Fibroblast of peridontal ligament (primary cell): ENCODE results near the gene SMCO1.
"Not testable (repeated sequence)": the region's sequence is repeated elsewhere in the genome, so short reads cannot be mapped to it uniquely, and the experiment has no call there.

ENCODE experiments used
- DNase-seq: peaks from one replicate; pipeline ENCODE4 v3.0.0-alpha.2; 2010; ENCODE audit errors: extremely low read depth

The SMCO1 gene

DNA sequence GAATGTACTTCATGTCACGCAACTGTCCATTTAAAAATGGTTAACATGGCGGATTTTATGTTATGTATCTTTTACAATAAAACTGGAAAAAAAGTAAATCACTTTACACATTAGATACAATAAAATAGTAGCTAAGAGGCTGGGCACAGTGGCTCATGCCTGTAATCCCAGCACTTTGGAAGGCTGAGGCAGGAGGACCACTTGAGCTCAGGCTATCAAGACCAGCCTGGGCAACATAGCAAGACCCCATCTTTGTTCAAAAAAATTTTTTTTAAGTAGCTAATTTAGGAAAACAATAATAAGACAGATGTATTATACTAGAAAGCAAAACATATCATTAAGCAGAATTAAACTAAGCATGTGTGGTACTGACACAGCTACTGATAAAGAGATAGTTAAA is 23.1 kb downstream of the SMCO1 start:
- DNase-seq: no peak

GRCh38 chr3:196489747-196490146 is 25.4 kb downstream of the SMCO1 start:
- no peak for DNase-seq

DNA sequence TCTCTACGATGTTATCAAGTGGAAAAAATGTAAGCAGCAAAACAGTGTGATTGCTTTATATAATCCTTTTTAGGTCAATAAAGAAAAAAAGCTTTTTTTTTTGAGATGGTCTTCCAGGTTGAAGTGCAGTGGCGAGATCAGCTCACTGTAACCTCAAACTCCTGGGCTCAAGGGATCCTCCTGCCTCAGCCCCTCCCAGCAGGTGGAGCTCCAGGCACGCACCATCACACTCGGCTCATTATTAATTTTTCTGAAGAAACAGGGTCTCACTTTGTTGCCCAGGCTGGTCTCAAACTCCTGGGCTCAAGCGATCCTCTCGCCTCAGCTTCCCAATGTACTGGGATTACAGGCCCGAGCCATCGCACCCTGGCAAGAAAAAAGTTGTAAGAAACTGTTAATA is 28.9 kb downstream of the SMCO1 start:
- DNase-seq: no peak

GRCh38 chr3:196477678-196478077 is 37.5 kb downstream of the SMCO1 start:
- DNase-seq: no peak

DNA sequence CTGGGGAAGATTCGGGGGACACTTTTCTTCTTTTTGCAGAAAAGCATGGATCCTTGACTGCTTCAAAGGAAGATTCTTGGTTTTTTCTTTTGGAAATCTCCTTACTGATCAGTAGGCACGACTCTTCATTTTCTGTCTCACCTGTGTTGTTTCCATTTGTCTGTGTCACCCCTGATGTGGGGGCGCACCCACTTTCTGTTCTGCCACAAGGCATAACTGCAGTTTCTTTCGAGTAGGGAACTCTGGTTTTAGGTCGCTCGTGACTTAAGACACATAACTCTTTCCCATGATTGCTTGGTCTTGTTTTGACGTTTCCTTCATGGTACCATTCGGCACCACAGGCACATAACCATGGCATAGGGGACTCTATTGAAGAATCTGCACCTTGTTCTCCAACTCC is 42.9 kb downstream of the SMCO1 start:
- DNase-seq: no peak

GRCh38 chr3:196471551-196471950 is 43.6 kb downstream of the SMCO1 start:
- no peak for DNase-seq

GRCh38 chr3:196470182-196470581 is 45.0 kb downstream of the SMCO1 start:
- DNase-seq: not testable (repeated sequence)

GRCh38 chr3:196463804-196464203 is 51.3 kb downstream of the SMCO1 start:
- DNase-seq: no peak

- no peak for DNase-seq
Observed at GRCh38 chr3:196463478-196463756, 51.7 kb downstream of the SMCO1 start.

- DNase-seq: not testable (repeated sequence)
Observed at GRCh38 chr3:196462680-196463477, 52.3 kb downstream of the SMCO1 start.

DNA sequence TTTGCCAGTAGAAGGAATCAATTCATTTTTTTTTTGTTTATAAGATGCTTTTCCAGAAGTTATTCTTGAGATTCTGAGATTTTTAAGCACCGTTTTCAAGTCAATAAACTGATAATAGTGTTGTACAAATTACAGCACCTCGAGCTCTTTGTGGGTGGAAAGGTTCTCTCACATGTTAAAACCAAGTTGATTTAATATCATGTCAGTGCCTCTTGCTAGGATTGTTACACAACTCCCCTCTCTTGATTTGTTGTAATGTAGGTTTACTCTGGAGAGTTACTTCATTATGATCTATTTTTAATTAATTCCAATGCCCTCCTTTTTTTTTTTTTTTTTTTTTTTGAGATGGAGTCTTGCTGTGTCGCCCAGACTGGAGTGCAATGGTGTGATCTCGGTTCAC is 57.1 kb downstream of the SMCO1 start:
- DNase-seq: no peak

GRCh38 chr3:196457470-196457869 is 57.7 kb downstream of the SMCO1 start:
- DNase-seq: not testable (repeated sequence)
